Ovary (tissue), 3 donors: ENCODE results near the gene NUP50.

Experiments used
- EP300 ChIP-seq: sonication (generic); formaldehyde crosslinking; IDR thresholded peaks from one replicate; pipeline ENCODE4 v1.6.1; 2017; ENCODE audit warnings: antibody characterized with exemption
- POLR2A ChIP-seq: fragments of 450-650 bp; IDR thresholded peaks from one replicate; pipeline ENCODE4 v1.6.1; 2017; ENCODE audit warnings: antibody characterized with exemption, mild to moderate bottlenecking, moderate library complexity
- TF ChIP-seq, protein P1 (sequence below), 3 donors: fragments of 450-650 bp in 2 of 3; fragments of 200-600 bp in 1 of 3; IDR thresholded peaks; one replicate each; pipeline versions ENCODE4 v1.5.1 to v1.8.0; 2016 to 2022; ENCODE audit warnings: antibody characterized with exemption in 3 of 3, mild to moderate bottlenecking in 1 of 3
- donor health status: DM: no; HTN: no; CAD: no.

DNA sequence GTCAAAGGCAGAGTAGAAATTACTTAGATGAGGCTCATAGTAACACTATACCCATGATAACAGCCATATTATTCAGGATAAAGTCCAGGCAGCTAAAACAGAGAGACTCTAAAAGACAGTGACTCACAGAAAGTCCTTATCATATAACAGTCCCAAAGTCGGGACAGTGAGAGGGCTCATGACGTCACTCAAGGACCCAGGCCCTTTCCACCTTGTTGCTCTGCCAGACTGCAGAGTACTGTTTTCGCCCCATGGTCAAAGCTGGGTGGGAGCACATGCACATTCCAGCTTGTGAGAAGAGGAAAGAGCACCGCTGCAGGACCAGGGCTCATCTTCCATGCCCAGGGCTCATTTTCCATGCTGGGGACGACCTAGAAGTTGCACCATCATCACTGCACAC lies 29.4 kb upstream of the NUP50 start:
- TF ChIP-seq, protein P1, sequence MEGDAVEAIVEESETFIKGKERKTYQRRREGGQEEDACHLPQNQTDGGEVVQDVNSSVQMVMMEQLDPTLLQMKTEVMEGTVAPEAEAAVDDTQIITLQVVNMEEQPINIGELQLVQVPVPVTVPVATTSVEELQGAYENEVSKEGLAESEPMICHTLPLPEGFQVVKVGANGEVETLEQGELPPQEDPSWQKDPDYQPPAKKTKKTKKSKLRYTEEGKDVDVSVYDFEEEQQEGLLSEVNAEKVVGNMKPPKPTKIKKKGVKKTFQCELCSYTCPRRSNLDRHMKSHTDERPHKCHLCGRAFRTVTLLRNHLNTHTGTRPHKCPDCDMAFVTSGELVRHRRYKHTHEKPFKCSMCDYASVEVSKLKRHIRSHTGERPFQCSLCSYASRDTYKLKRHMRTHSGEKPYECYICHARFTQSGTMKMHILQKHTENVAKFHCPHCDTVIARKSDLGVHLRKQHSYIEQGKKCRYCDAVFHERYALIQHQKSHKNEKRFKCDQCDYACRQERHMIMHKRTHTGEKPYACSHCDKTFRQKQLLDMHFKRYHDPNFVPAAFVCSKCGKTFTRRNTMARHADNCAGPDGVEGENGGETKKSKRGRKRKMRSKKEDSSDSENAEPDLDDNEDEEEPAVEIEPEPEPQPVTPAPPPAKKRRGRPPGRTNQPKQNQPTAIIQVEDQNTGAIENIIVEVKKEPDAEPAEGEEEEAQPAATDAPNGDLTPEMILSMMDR (IDR thresholded peaks at IDR 0.05) = no peak
- no peak for TF ChIP-seq EP300
- no peak for TF ChIP-seq POLR2A
